ENCODE results near the gene PAPPA.

- TF ChIP-seq THRAP3 (IDR thresholded peaks at IDR 0.05; ENCODE audit: borderline replicate concordance) = no peak
- no peak for TF ChIP-seq BCOR (IDR thresholded peaks at IDR 0.05)
- no peak for TF ChIP-seq POLR2AphosphoS5 (IDR thresholded peaks at IDR 0.05; ENCODE audit: control insufficient read depth, insufficient read depth, low read depth, low read length)
- TF ChIP-seq ZNF512 (tag; IDR thresholded peaks at IDR 0.05) = no peak
Measured at GRCh38 chr9:116251366-116251765, 97.8 kb downstream of the PAPPA start.
